HepG2 (cell line): ENCODE measurements around the gene NACAD. TPM values are rescaled to one million over a fixed set of nuclear protein-coding genes. Genes with fewer than 3 reads are reported as not detected.

Experiments used
- ATAC-seq: fragments of 200-7000 bp; cut with Tn5 transposase; 3 replicates; pipeline ENCODE4 v1.9.1; 2020; ENCODE audit warnings: mild to moderate bottlenecking, moderate library complexity
- BruUV-seq: library from RNA; stranded (reverse); fragments of 400-500 nt; replicated peaks from 2 replicates; lab custom pipeline; 2021; lab: Mats Ljungman, UMichigan
- CTCF ChIA-PET: fragments of 300-600 bp; formaldehyde crosslinking; extraction: SDS; loops from one replicate; lab custom pipeline; 2021; ENCODE audit warnings: low total read pairs, inconsistent platforms, low intra/inter-chr PET ratio; lab: Yijun Ruan, JAX
- POLR2A ChIA-PET: fragments of 350-600 bp; sonication (Branson Sonifier 250); formaldehyde crosslinking; loops from one replicate; lab custom pipeline; 2020; ENCODE audit warnings: antibody characterized with exemption, inconsistent platforms; lab: Yijun Ruan, JAX
- DNase-seq: peaks from one replicate; pipeline ENCODE4 v3.0.0-alpha.2; 2015; ENCODE audit warnings: low spot score
- FAIRE-seq: peaks from 3 replicates; lab custom pipeline; 2011; peaks lifted over from hg19 to GRCh38; lab: Jason Lieb, UNC
- H2AFZ ChIP-seq: one replicate; pipeline ENCODE4 v1.6.1; 2011; ENCODE audit warnings: low read length, inconsistent platforms
- H3K27ac ChIP-seq: fragments of 300-600 bp; 3 replicates; pipeline ENCODE4 v1.8.0; 2011; ENCODE audit warnings: mixed run types, mild to moderate bottlenecking, mixed read lengths, low read length, inconsistent platforms; ENCODE audit not compliant: insufficient read depth; ENCODE audit errors: extremely low read length
- H3K27me3 ChIP-seq, 2 experiments: fragments of 200-600 bp in 1 of 2; 2 replicates in 1 of 2; 3 replicates in 1 of 2; pipeline versions ENCODE4 v1.6.0 to v1.8.0; 2011; ENCODE audit warnings: low read length in 2 of 2, mild to moderate bottlenecking in 2 of 2, moderate library complexity in 2 of 2, inconsistent platforms in 1 of 2; ENCODE audit not compliant: insufficient read depth in 2 of 2, control insufficient read depth in 1 of 2
- H3K36me3 ChIP-seq, 2 experiments: fragments of 200-600 bp in 1 of 2; replicated peaks in 1 of 2; 2 replicates in 1 of 2; 3 replicates in 1 of 2; pipeline versions ENCODE4 v1.5.1 to v1.8.0; 2011; ENCODE audit warnings: low read length in 2 of 2, inconsistent platforms in 1 of 2; ENCODE audit not compliant: insufficient read depth in 2 of 2, control insufficient read depth in 1 of 2
- H3K4me1 ChIP-seq: 2 replicates; pipeline ENCODE4 v1.5.1; 2012; ENCODE audit warnings: low read length, inconsistent platforms; ENCODE audit not compliant: insufficient read depth
- H3K4me2 ChIP-seq: 2 replicates; pipeline ENCODE4 v1.6.0; 2011; ENCODE audit warnings: low read depth, low read length, inconsistent platforms
- H3K4me3 ChIP-seq, 3 experiments: fragments of 200-600 bp in 1 of 3; sonication (generic), shearing (Covaris generic) in 1 of 3; replicated peaks in 1 of 3; 2 replicates each; pipeline ENCODE4 v1.5.1; 2011 to 2016; ENCODE audit warnings: low read length in 3 of 3, inconsistent platforms in 2 of 3, low read depth in 2 of 3, mild to moderate bottlenecking in 2 of 3, control low read depth in 1 of 3, mixed read lengths in 1 of 3; ENCODE audit not compliant: insufficient read depth in 1 of 3
- H3K79me2 ChIP-seq: one replicate; pipeline ENCODE4 v1.6.1; 2011; ENCODE audit warnings: low read length, inconsistent platforms; ENCODE audit not compliant: insufficient read depth
- H3K9ac ChIP-seq: 2 replicates; pipeline ENCODE4 v1.6.0; 2011; ENCODE audit warnings: mild to moderate bottlenecking, low read depth, low read length, inconsistent platforms; ENCODE audit not compliant: insufficient read depth
- H3K9me3 ChIP-seq: 2 replicates; pipeline ENCODE4 v1.5.1; 2012; ENCODE audit warnings: mild to moderate bottlenecking, low read length
- H4K20me1 ChIP-seq: 2 replicates; pipeline ENCODE4 v1.6.0; 2011; ENCODE audit warnings: inconsistent platforms, mild to moderate bottlenecking, low read length, moderate library complexity; ENCODE audit not compliant: insufficient read depth
- GATA4 ChIP-seq: sonication (generic); IDR thresholded peaks from 2 replicates; pipeline ENCODE4 v1.6.1; 2016; ENCODE audit warnings: antibody characterized with exemption, low read depth, borderline replicate concordance
- TMF1 ChIP-seq: sonication (generic); formaldehyde crosslinking; IDR thresholded peaks from 2 replicates; pipeline ENCODE4 v1.8.1; 2022; ENCODE audit warnings: low read depth, missing genetic modification reagents
- WGBS: methylation state at CpG from one replicate; pipeline ENCODE4 v1.1.6; 2017; ENCODE audit warnings: low lambda C conversion rate; 5-methylcytosine and 5-hydroxymethylcytosine counted together
- in situ Hi-C: cut with HindIII; loops from 2 replicates; pipeline ENCODE4 v1.10.0; 2017; ENCODE audit warnings: low pct_unique_long_range_greater_than_20kb; ENCODE audit not compliant: extremely low pct_ligation_motif_present
- intact Hi-C: fragments of 100-400 bp; cut with micrococcal nuclease; formaldehyde crosslinking; loops from one replicate; pipeline ENCODE4 v1.10.0; 2022; ENCODE audit not compliant: unreplicated experiment
- polyA plus RNA-seq, 8 experiments: library from polyadenylated mRNA; depleted of rRNA in 3 of 8; stranded (reverse) in 7 of 8; unstranded in 1 of 8; fragments of >200 nt; fragmentation: Illumina TruSeq in 4 of 8; extraction: Trizol in 4 of 8; gene quantifications; 2 replicates each; pipeline versions ENCODE4 v1.2.1 to v1.2.3, GENCODE V29; 2011 to 2016; ENCODE audit warnings: low read depth in 4 of 8, missing spikeins in 1 of 8, mixed read lengths in 1 of 8; ENCODE audit not compliant: insufficient read depth in 1 of 8
- total RNA-seq, 5 experiments: library from RNA; depleted of rRNA; stranded (reverse); fragments of >200 nt; fragmentation: Illumina TruSeq; extraction: Trizol; gene quantifications; 2 replicates each; pipeline ENCODE4 v1.2.3, GENCODE V29; 2016; ENCODE audit warnings: low read depth in 1 of 5
- TF ChIP-seq, protein P1 (sequence below): sonication (generic); formaldehyde crosslinking; conservative IDR thresholded peaks from 2 replicates; pipeline ENCODE4 v1.4.0; 2020; ENCODE audit warnings: missing genetic modification reagents
- TF ChIP-seq, protein P2 (sequence below): sonication (generic); formaldehyde crosslinking; IDR thresholded peaks from 2 replicates; pipeline ENCODE4 v1.5.1; 2020; ENCODE audit warnings: mild to moderate bottlenecking, missing genetic modification reagents, moderate library complexity
- TF ChIP-seq, protein P3 (sequence below): sonication (generic); formaldehyde crosslinking; IDR thresholded peaks from 2 replicates; pipeline ENCODE4 v1.4.0; 2020; ENCODE audit warnings: mild to moderate bottlenecking, missing genetic modification reagents

NACAD gene
- total and polyA plus RNA-seq, 2 of the 13 experiments (the other 11 are each of a cell fraction or from before 2014, with no cell fraction given) = 0.04 TPM; not detected in 1

DNA sequence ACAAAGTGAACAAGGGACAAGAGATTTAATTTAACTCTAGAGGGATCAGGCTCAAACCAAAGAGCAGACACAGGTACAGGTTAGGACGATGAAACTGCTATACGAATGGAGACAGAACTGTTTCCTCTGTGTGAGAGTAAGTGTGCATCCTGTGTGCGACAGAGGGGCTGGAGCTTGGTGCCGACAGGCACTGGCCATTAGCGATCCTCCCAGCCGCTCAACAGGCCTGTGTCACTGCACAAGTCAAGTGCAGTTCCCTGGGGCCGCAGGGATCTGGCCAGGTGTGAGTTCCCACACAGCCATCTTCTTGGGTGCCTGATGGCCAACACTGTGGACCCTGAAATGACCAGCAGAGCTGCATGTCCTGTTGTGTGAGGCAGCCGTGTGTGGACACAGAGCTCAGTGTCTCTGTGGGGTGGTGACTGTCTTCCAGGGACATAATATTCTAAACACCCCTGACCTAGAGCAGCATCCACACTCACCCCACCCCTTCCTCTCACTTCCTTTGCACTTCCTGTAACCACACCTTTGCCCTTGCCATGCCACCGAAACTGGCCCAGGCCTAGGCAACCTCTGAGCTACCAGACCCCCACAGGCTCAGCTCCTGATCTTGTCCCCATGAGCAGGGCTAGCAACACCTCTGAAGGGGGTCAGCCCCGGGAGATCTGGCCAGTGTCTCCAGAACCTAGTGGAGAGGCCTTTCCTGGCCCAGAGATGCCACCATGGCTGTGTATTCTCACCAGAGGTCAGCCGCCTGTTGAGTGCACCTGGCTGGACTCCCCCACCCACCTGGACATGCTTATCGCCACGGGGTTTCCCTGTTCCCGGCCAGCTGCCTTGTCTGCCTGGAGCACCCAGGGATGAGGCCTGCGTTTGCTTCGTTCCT, 34.4 kb upstream of the NACAD start:
- ChIA-PET POLR2A (interaction anchor here (1.4 kb wide), 1 partner anchor 11 kb away, joined by 3 read pairs; the partner anchor contains the start of gene TBRG4), CTCF (no interaction called here)
- H3K36me3 ChIP-seq = no peaks in the 10 kb centered on the region
- no peak overlapping the region for H3K4me3 ChIP-seq
- H3K4me2 ChIP-seq = peak overlapping the region; percentile 34
- 35% methylated on average over 15 of the region's 16 CpGs for WGBS
- in situ Hi-C loops (no loop called here), intact Hi-C loops (loop anchor here (5.0 kb wide), 1 partner anchor 936 kb away; the partner anchor contains the start of gene GCK)
- no peak overlapping the region for H3K9ac ChIP-seq
- H3K79me2 ChIP-seq = no peaks in the 10 kb centered on the region
- H3K27ac ChIP-seq = no peak overlapping the region
- H4K20me1 ChIP-seq = no peaks in the 10 kb centered on the region
- peaks cover 4 to 38% of the 10 kb centered on the region in 2 experiments; a peak in 4 of 5 replicates for H3K27me3 ChIP-seq
- FAIRE-seq (no peak), DNase-seq (no peak), ATAC-seq (peak; percentile 20; the same call in 2 of the 3 replicates)
- no TSS peak for BruUV-seq
- no peaks in the 10 kb centered on the region for H3K9me3 ChIP-seq
- H2AFZ ChIP-seq = no peak overlapping the region
- peaks cover 13% of the 10 kb centered on the region; the same call in 1 of the 2 replicates for H3K4me1 ChIP-seq
- TF ChIP-seq, protein P1, sequence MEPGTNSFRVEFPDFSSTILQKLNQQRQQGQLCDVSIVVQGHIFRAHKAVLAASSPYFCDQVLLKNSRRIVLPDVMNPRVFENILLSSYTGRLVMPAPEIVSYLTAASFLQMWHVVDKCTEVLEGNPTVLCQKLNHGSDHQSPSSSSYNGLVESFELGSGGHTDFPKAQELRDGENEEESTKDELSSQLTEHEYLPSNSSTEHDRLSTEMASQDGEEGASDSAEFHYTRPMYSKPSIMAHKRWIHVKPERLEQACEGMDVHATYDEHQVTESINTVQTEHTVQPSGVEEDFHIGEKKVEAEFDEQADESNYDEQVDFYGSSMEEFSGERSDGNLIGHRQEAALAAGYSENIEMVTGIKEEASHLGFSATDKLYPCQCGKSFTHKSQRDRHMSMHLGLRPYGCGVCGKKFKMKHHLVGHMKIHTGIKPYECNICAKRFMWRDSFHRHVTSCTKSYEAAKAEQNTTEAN (CRISPR knock-in tag) = no peak
- TF ChIP-seq, protein P2, sequence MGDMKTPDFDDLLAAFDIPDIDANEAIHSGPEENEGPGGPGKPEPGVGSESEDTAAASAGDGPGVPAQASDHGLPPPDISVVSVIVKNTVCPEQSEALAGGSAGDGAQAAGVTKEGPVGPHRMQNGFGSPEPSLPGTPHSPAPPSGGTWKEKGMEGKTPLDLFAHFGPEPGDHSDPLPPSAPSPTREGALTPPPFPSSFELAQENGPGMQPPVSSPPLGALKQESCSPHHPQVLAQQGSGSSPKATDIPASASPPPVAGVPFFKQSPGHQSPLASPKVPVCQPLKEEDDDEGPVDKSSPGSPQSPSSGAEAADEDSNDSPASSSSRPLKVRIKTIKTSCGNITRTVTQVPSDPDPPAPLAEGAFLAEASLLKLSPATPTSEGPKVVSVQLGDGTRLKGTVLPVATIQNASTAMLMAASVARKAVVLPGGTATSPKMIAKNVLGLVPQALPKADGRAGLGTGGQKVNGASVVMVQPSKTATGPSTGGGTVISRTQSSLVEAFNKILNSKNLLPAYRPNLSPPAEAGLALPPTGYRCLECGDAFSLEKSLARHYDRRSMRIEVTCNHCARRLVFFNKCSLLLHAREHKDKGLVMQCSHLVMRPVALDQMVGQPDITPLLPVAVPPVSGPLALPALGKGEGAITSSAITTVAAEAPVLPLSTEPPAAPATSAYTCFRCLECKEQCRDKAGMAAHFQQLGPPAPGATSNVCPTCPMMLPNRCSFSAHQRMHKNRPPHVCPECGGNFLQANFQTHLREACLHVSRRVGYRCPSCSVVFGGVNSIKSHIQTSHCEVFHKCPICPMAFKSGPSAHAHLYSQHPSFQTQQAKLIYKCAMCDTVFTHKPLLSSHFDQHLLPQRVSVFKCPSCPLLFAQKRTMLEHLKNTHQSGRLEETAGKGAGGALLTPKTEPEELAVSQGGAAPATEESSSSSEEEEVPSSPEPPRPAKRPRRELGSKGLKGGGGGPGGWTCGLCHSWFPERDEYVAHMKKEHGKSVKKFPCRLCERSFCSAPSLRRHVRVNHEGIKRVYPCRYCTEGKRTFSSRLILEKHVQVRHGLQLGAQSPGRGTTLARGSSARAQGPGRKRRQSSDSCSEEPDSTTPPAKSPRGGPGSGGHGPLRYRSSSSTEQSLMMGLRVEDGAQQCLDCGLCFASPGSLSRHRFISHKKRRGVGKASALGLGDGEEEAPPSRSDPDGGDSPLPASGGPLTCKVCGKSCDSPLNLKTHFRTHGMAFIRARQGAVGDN (CRISPR knock-in tag) = peak; percentile 28; the same call in 1 of the 2 replicates
- TF ChIP-seq, protein P3, sequence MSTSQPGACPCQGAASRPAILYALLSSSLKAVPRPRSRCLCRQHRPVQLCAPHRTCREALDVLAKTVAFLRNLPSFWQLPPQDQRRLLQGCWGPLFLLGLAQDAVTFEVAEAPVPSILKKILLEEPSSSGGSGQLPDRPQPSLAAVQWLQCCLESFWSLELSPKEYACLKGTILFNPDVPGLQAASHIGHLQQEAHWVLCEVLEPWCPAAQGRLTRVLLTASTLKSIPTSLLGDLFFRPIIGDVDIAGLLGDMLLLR (CRISPR knock-in tag) = no peak
- TF ChIP-seq GATA4 (no peak), TMF1 (no peak)
